ENCODE data around the gene SLC25A25. TPM values are rescaled to one million over a fixed set of nuclear protein-coding genes. Genes with fewer than 3 reads are reported as not detected.
A peak's percentile ranks its signal among the peaks of the same experiment; 100 is the strongest.

Gene SLC25A25
- total and polyA plus RNA-seq, 9 of the 15 experiments (the other 6 are each of a cell fraction or from before 2014, with no cell fraction given) = 0.07 to 35.9 (median 23.2) TPM

- TF ChIP-seq MYNN (IDR thresholded peaks at IDR 0.05) (no peak), MYNN (CRISPR knock-in tag; IDR thresholded peaks at IDR 0.05) (no peak), KLF1 (tag; IDR thresholded peaks at IDR 0.05) (no peak), JUND (IDR thresholded peaks at IDR 0.05; ENCODE audit: borderline replicate concordance, low read depth, low read length) (peak; percentile 91), JUND (tag; IDR thresholded peaks at IDR 0.05; ENCODE audit: borderline replicate concordance, low read depth, low read length) (peak; percentile 81; the same call in 1 of the 3 replicates), MAFG (tag; conservative IDR thresholded peaks at IDR 0.05) (no peak), RBM17 (IDR thresholded peaks at IDR 0.05; ENCODE audit: borderline replicate concordance, low read depth, low read length) (no peak), RNF219 (CRISPR knock-in tag; IDR thresholded peaks at IDR 0.05) (no peak), ZNF75A (CRISPR knock-in tag; IDR thresholded peaks at IDR 0.05) (no peak), FOXJ2 (tag; IDR thresholded peaks at IDR 0.05) (no peak), E2F4 (CRISPR knock-in tag; IDR thresholded peaks at IDR 0.05; ENCODE audit: low read depth) (0 out of 2 replicates have a peak, but pooled peaks have one; percentile 39), SPI1 (IDR thresholded peaks at IDR 0.05; ENCODE audit: borderline replicate concordance, low read depth, low read length) (no peak), ZKSCAN3 (CRISPR knock-in tag; IDR thresholded peaks at IDR 0.05) (no peak), CXXC5 (CRISPR knock-in tag; IDR thresholded peaks at IDR 0.05) (no peak), HES1 (IDR thresholded peaks at IDR 0.05; ENCODE audit: low read depth) (no peak), ZC3H8 (IDR thresholded peaks at IDR 0.05) (no peak), ZNF589 (CRISPR knock-in tag; IDR thresholded peaks at IDR 0.05; ENCODE audit: low read depth) (no peak)
These were observed 30.5 kb downstream of the SLC25A25 start (continued) for GRCh38 chr9:128098297-128099230.
